ENCODE measurements around the gene STIP1.

STIP1 gene

DNA sequence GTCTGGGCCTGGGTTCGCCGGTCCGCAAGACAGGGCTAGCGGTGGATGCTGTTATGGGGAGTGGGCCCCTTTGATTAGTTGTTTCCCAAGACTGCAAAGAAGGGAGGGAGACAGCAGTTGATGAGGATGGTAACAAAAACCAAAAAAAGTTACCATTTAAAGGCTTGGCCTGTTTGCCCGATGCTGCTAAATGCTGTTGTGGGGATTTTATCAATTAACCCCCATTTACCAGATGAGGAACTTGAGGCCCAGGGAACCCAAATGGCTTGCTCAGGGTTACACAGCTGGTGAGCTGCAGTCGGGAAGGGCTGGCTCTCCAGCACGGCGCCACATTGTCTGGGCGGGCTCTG, 36.7 kb downstream of the STIP1 start:
- no peak for ATAC-seq (ENCODE audit: insufficient read depth, low read depth)
- Histone ChIP-seq H3K4me2 (ENCODE audit: insufficient read depth, low read length) (no peak overlapping the region), H3K27me3 (ENCODE audit: insufficient read depth, low read length, poor library complexity) (no peaks in the 10 kb centered on the region)

DNA sequence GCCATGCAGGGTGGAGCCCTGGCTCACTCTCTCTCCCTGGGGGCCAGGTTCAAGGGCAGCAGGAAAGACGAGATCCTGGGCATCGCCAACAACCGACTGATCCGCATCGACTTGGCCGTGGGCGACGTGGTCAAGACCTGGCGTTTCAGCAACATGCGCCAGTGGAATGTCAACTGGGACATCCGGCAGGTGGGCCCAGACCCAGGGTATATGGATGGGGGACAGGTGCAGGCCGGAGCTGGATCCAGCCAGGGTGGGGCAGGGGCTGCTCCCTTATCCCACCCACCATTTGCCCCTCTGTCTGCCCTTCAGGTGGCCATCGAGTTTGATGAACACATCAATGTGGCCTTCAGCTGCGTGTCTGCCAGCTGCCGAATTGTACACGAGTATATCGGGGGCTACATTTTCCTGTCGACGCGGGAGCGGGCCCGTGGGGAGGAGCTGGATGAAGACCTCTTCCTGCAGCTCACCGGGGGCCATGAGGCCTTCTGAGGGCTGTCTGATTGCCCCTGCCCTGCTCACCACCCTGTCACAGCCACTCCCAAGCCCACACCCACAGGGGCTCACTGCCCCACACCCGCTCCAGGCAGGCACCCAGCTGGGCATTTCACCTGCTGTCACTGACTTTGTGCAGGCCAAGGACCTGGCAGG, 37.2 kb downstream of the STIP1 start:
- Histone ChIP-seq H4K20me1 (ENCODE audit: insufficient read depth, low read length) (peaks cover 11% of the 10 kb centered on the region), H3K79me2 (ENCODE audit: insufficient read depth, low read length) (peaks cover 35% of the 10 kb centered on the region), H3K4me3 (ENCODE audit: low read depth in 1 of 2, low read length in 2 of 2) (no peak overlapping the region), H3K36me3 (ENCODE audit: insufficient read depth, low read length) (peaks cover 57% of the 10 kb centered on the region), H3K27me3 (ENCODE audit: insufficient read depth, low read length, poor library complexity) (no peaks in the 10 kb centered on the region), H3K4me1 (ENCODE audit: insufficient read depth, low read length) (peaks cover 37% of the 10 kb centered on the region), H2AFZ (ENCODE audit: low read depth, low read length) (no peak overlapping the region), H3K9ac (ENCODE audit: low read depth, low read length) (no peak overlapping the region), H3K9me3 (ENCODE audit: insufficient read depth, low read length, severe bottlenecking) (no peaks in the 10 kb centered on the region), H3K27ac (ENCODE audit: low read length) (no peak overlapping the region), H3K4me2 (ENCODE audit: insufficient read depth, low read length) (no peak overlapping the region)
- TF ChIP-seq EZH2 (IDR thresholded peaks at IDR 0.05; ENCODE audit: borderline replicate concordance, low read depth, low read length, severe bottlenecking) = no peak
- TF ChIP-seq, protein P1, sequence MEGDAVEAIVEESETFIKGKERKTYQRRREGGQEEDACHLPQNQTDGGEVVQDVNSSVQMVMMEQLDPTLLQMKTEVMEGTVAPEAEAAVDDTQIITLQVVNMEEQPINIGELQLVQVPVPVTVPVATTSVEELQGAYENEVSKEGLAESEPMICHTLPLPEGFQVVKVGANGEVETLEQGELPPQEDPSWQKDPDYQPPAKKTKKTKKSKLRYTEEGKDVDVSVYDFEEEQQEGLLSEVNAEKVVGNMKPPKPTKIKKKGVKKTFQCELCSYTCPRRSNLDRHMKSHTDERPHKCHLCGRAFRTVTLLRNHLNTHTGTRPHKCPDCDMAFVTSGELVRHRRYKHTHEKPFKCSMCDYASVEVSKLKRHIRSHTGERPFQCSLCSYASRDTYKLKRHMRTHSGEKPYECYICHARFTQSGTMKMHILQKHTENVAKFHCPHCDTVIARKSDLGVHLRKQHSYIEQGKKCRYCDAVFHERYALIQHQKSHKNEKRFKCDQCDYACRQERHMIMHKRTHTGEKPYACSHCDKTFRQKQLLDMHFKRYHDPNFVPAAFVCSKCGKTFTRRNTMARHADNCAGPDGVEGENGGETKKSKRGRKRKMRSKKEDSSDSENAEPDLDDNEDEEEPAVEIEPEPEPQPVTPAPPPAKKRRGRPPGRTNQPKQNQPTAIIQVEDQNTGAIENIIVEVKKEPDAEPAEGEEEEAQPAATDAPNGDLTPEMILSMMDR (IDR thresholded peaks at IDR 0.05; ENCODE audit: borderline replicate concordance, extremely low read depth, low read length, poor library complexity, severe bottlenecking) = no peak
- DNase-seq (no peak), ATAC-seq (ENCODE audit: insufficient read depth, low read depth) (no peak)

More for the DNA sequence above, 36.7 kb downstream of the STIP1 start:
- H3K27ac ChIP-seq (ENCODE audit: low read length) = no peak overlapping the region
- no peak overlapping the region for H2AFZ ChIP-seq (ENCODE audit: low read depth, low read length)
- no peak for DNase-seq
- peaks cover 34% of the 10 kb centered on the region for H3K79me2 ChIP-seq (ENCODE audit: insufficient read depth, low read length)
- peaks cover 59% of the 10 kb centered on the region for H3K36me3 ChIP-seq (ENCODE audit: insufficient read depth, low read length)
- H4K20me1 ChIP-seq (ENCODE audit: insufficient read depth, low read length) = peaks cover 11% of the 10 kb centered on the region
- no peak overlapping the region for H3K4me3 ChIP-seq (ENCODE audit: low read depth in 1 of 2, low read length in 2 of 2)
- peaks cover 33% of the 10 kb centered on the region for H3K4me1 ChIP-seq (ENCODE audit: insufficient read depth, low read length)
- no peak overlapping the region for H3K9ac ChIP-seq (ENCODE audit: low read depth, low read length)
- TF ChIP-seq, protein P1 (IDR thresholded peaks at IDR 0.05; ENCODE audit: borderline replicate concordance, extremely low read depth, low read length, poor library complexity, severe bottlenecking) = no peak
- TF ChIP-seq EZH2 (IDR thresholded peaks at IDR 0.05; ENCODE audit: borderline replicate concordance, low read depth, low read length, severe bottlenecking) = no peak
- no peaks in the 10 kb centered on the region for H3K9me3 ChIP-seq (ENCODE audit: insufficient read depth, low read length, severe bottlenecking)

DNA sequence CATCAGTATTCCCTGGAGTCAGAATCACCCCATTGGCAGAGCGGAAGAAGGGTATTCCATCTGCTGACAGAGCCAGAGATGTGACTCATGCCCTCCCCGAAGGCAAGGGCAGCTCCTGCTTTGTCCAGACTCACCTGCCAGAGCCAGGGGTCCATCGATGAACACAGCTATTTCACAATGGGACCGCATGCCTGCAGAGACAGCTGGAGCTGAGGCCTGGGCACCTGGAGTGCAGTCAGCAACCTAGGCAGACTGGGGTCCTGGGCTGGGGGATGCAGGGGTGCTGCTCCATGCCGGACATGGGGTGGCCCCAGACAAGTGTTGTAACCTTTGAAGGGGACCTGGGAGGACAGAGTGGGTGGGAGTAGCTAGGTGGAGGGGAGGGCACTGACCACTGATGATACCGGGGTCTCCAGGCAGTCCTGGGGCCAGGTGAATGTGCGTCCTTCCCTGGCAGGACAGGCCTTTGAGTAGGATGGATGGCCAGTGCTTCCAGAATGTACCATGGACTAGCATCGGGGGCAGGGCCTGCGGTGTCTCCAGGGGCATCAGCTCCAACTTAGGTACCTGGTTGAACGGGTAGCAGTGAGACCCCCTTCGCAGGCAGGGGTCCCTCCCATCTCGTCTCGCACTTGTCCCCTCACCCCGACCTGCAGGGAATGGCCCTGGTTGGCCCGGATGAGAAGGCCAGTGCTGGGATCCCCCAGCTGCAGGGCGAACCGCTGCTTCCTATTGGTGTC, 38.4 kb downstream of the STIP1 start:
- Histone ChIP-seq H2AFZ (ENCODE audit: low read depth, low read length) (no peak overlapping the region), H3K79me2 (ENCODE audit: insufficient read depth, low read length) (peaks cover 37% of the 10 kb centered on the region), H3K36me3 (ENCODE audit: insufficient read depth, low read length) (peaks cover 51% of the 10 kb centered on the region), H4K20me1 (ENCODE audit: insufficient read depth, low read length) (peaks cover 11% of the 10 kb centered on the region), H3K9me3 (ENCODE audit: insufficient read depth, low read length, severe bottlenecking) (no peaks in the 10 kb centered on the region), H3K4me3 (ENCODE audit: low read depth in 1 of 2, low read length in 2 of 2) (peak overlapping the region in 1 of 2 experiments; percentile 81; a peak in 2 of 4 replicates), H3K27ac (ENCODE audit: low read length) (peak overlapping the region; percentile 10; the same call in 1 of the 2 replicates), H3K27me3 (ENCODE audit: insufficient read depth, low read length, poor library complexity) (no peaks in the 10 kb centered on the region), H3K4me1 (ENCODE audit: insufficient read depth, low read length) (peaks cover 45% of the 10 kb centered on the region), H3K4me2 (ENCODE audit: insufficient read depth, low read length) (peak overlapping the region; percentile 96), H3K9ac (ENCODE audit: low read depth, low read length) (peak overlapping the region; percentile 75)
- no peak for ATAC-seq (ENCODE audit: insufficient read depth, low read depth)
- no peak for DNase-seq
- no peak for TF ChIP-seq EZH2 (IDR thresholded peaks at IDR 0.05; ENCODE audit: borderline replicate concordance, low read depth, low read length, severe bottlenecking)
- TF ChIP-seq, protein P1 (IDR thresholded peaks at IDR 0.05; ENCODE audit: borderline replicate concordance, extremely low read depth, low read length, poor library complexity, severe bottlenecking) = no peak

All from DND-41 (cell line).